DND-41 (cell line): Measurements from ENCODE around the gene BRINP1.

ENCODE experiments used
- ATAC-seq: fragments of 200-7000 bp; cut with Tn5 transposase; 3 replicates; pipeline ENCODE4 v1.9.1; 2021; ENCODE audit warnings: low read depth; ENCODE audit not compliant: insufficient read depth
- DNase-seq: peaks from one replicate; pipeline ENCODE4 v3.0.0-alpha.2; 2020
- H2AFZ ChIP-seq: 2 replicates; pipeline ENCODE4 v1.6.0; 2012; ENCODE audit warnings: low read depth, low read length
- H3K27ac ChIP-seq: 2 replicates; pipeline ENCODE4 v1.5.1; 2012; ENCODE audit warnings: low read length, inconsistent platforms
- H3K27me3 ChIP-seq: fragments of 200-600 bp; sonication (generic); 2 replicates; pipeline ENCODE4 v1.6.0; 2012; ENCODE audit warnings: low read length, mild to moderate bottlenecking, inconsistent platforms; ENCODE audit not compliant: insufficient read depth, poor library complexity
- H3K36me3 ChIP-seq: 2 replicates; pipeline ENCODE4 v1.5.1; 2012; ENCODE audit warnings: low read length, inconsistent platforms; ENCODE audit not compliant: insufficient read depth
- H3K4me1 ChIP-seq: 2 replicates; pipeline ENCODE4 v1.5.1; 2012; ENCODE audit warnings: mild to moderate bottlenecking, low read length; ENCODE audit not compliant: insufficient read depth
- H3K4me2 ChIP-seq: 2 replicates; pipeline ENCODE4 v1.6.0; 2012; ENCODE audit warnings: mild to moderate bottlenecking, moderate library complexity, low read length, inconsistent platforms; ENCODE audit not compliant: insufficient read depth
- H3K4me3 ChIP-seq, 2 experiments: fragments of 200-600 bp in 1 of 2; shearing (Covaris generic) in 1 of 2; 2 replicates each; pipeline ENCODE4 v1.5.1; 2012 to 2016; ENCODE audit warnings: inconsistent platforms in 2 of 2, low read length in 2 of 2, mild to moderate bottlenecking in 2 of 2, low read depth in 1 of 2, moderate library complexity in 1 of 2
- H3K79me2 ChIP-seq: 2 replicates; pipeline ENCODE4 v1.6.0; 2012; ENCODE audit warnings: low read length, inconsistent platforms; ENCODE audit not compliant: insufficient read depth
- H3K9ac ChIP-seq: 2 replicates; pipeline ENCODE4 v1.6.0; 2012; ENCODE audit warnings: low read depth, mild to moderate bottlenecking, inconsistent platforms, low read length, moderate library complexity
- H3K9me3 ChIP-seq: 2 replicates; pipeline ENCODE4 v1.5.1; 2012; ENCODE audit warnings: low read length, moderate library complexity, mild to moderate bottlenecking, inconsistent platforms; ENCODE audit not compliant: insufficient read depth, severe bottlenecking
- H4K20me1 ChIP-seq: 2 replicates; pipeline ENCODE4 v1.6.0; 2012; ENCODE audit warnings: low read length; ENCODE audit not compliant: insufficient read depth
- CTCF ChIP-seq: IDR thresholded peaks from 2 replicates; pipeline ENCODE4 v1.5.1; 2012; ENCODE audit warnings: borderline replicate concordance, low read length, moderate library complexity, mild to moderate bottlenecking; ENCODE audit not compliant: poor library complexity, severe bottlenecking; ENCODE audit errors: extremely low read depth
- EZH2 ChIP-seq: IDR thresholded peaks from 3 replicates; pipeline ENCODE4 v1.6.1; 2012; ENCODE audit warnings: borderline replicate concordance, low read depth, mild to moderate bottlenecking, moderate library complexity, low read length, inconsistent platforms; ENCODE audit not compliant: severe bottlenecking

The BRINP1 gene

GRCh38 chr9:119167876-119168275, 201.4 kb downstream of the BRINP1 start:
- Histone ChIP-seq H3K4me3 (no peak overlapping the region), H3K4me1 (no peaks in the 10 kb centered on the region), H3K9me3 (no peaks in the 10 kb centered on the region), H3K79me2 (no peaks in the 10 kb centered on the region), H3K4me2 (no peak overlapping the region), H4K20me1 (no peaks in the 10 kb centered on the region), H3K27ac (no peak overlapping the region), H3K36me3 (no peaks in the 10 kb centered on the region), H3K9ac (no peak overlapping the region), H2AFZ (no peak overlapping the region), H3K27me3 (no peaks in the 10 kb centered on the region)
- ATAC-seq = no peak
- TF ChIP-seq EZH2 (no peak), CTCF (no peak)
- no peak for DNase-seq

- no peaks in the 10 kb centered on the region for H3K9me3 ChIP-seq
- no peaks in the 10 kb centered on the region for H3K27me3 ChIP-seq
- no peaks in the 10 kb centered on the region for H3K4me1 ChIP-seq
- H3K4me2 ChIP-seq = no peak overlapping the region
- DNase-seq = no peak
- H2AFZ ChIP-seq = no peak overlapping the region
- no peak for TF ChIP-seq CTCF
- no peak for TF ChIP-seq EZH2
- H3K9ac ChIP-seq = no peak overlapping the region
- no peak overlapping the region for H3K27ac ChIP-seq
- no peaks in the 10 kb centered on the region for H3K79me2 ChIP-seq
- no peak overlapping the region for H3K4me3 ChIP-seq
- no peaks in the 10 kb centered on the region for H3K36me3 ChIP-seq
- no peak for ATAC-seq
- no peaks in the 10 kb centered on the region for H4K20me1 ChIP-seq
These were observed 202.0 kb downstream of the BRINP1 start for GRCh38 chr9:119167267-119167666.

- Histone ChIP-seq H3K9ac (no peak overlapping the region), H2AFZ (no peak overlapping the region), H3K4me2 (no peak overlapping the region), H3K36me3 (no peaks in the 10 kb centered on the region), H3K9me3 (no peaks in the 10 kb centered on the region), H4K20me1 (no peaks in the 10 kb centered on the region), H3K4me1 (no peaks in the 10 kb centered on the region), H3K27ac (no peak overlapping the region), H3K79me2 (no peaks in the 10 kb centered on the region), H3K27me3 (no peaks in the 10 kb centered on the region), H3K4me3 (no peak overlapping the region)
- ATAC-seq (no peak), DNase-seq (no peak)
- TF ChIP-seq EZH2 (no peak), CTCF (no peak)
These were observed 203.1 kb downstream of the BRINP1 start for GRCh38 chr9:119166096-119166495.

GRCh38 chr9:119165131-119165530, 204.1 kb downstream of the BRINP1 start:
- ATAC-seq (no peak), DNase-seq (no peak)
- Histone ChIP-seq H3K9me3 (no peaks in the 10 kb centered on the region), H3K9ac (no peak overlapping the region), H2AFZ (no peak overlapping the region), H3K4me2 (no peak overlapping the region), H4K20me1 (no peaks in the 10 kb centered on the region), H3K27ac (no peak overlapping the region), H3K4me1 (no peaks in the 10 kb centered on the region), H3K36me3 (no peaks in the 10 kb centered on the region), H3K79me2 (no peaks in the 10 kb centered on the region), H3K4me3 (no peak overlapping the region), H3K27me3 (no peaks in the 10 kb centered on the region)
- no peak for TF ChIP-seq EZH2
- TF ChIP-seq CTCF = no peak
